Activated CD4-positive, alpha-beta T cell treated with anti-CD3 and anti-CD28 coated beads, Interleukin-2, amount 10 ng/mL, durations not matched to agents 7 days and 5 days (primary cell): ENCODE results near the gene SMG7. TPM values are rescaled to one million over a fixed set of nuclear protein-coding genes. Genes with fewer than 3 reads are reported as not detected.

Experiments used
- CTCF ChIA-PET: fragments of 350-600 bp; sonication (Branson Sonifier 250); formaldehyde crosslinking; loops from one replicate; lab custom pipeline; 2021; ENCODE audit warnings: antibody characterized with exemption; lab: Charles Lee
- POLR2A ChIA-PET: fragments of 350-600 bp; sonication (Branson Sonifier 250); formaldehyde crosslinking; loops from one replicate; lab custom pipeline; 2021; ENCODE audit warnings: antibody characterized with exemption; lab: Charles Lee
- DNase-seq: peaks from one replicate; pipeline ENCODE4 v3.0.0-alpha.2; 2020
- H3K27ac Mint-ChIP-seq: one replicate; pipeline ENCODE4 v1.8.0; 2021; ENCODE audit warnings: mild to moderate bottlenecking, moderate library complexity, mixed read lengths
- H3K27me3 Mint-ChIP-seq: one replicate; pipeline ENCODE4 v1.8.0; 2021; ENCODE audit warnings: mixed read lengths
- H3K36me3 Mint-ChIP-seq: one replicate; pipeline ENCODE4 v1.8.0; 2021; ENCODE audit warnings: low read depth, mixed read lengths
- H3K4me1 Mint-ChIP-seq: one replicate; pipeline ENCODE4 v1.8.0; 2021; ENCODE audit warnings: mixed read lengths
- H3K4me3 Mint-ChIP-seq: one replicate; pipeline ENCODE4 v1.8.0; 2021; ENCODE audit warnings: mild to moderate bottlenecking, moderate library complexity, mixed read lengths
- H3K9me3 Mint-ChIP-seq: one replicate; pipeline ENCODE4 v1.8.0; 2021; ENCODE audit warnings: mixed read lengths
- total RNA-seq, 2 experiments: library from RNA; stranded (reverse); gene quantifications; one replicate each; pipeline ENCODE4 v1.2.3, GENCODE V29; 2021

The SMG7 gene
- total RNA-seq, 2 experiments from 2014 or later: 72.4 to 87.3 TPM

DNA sequence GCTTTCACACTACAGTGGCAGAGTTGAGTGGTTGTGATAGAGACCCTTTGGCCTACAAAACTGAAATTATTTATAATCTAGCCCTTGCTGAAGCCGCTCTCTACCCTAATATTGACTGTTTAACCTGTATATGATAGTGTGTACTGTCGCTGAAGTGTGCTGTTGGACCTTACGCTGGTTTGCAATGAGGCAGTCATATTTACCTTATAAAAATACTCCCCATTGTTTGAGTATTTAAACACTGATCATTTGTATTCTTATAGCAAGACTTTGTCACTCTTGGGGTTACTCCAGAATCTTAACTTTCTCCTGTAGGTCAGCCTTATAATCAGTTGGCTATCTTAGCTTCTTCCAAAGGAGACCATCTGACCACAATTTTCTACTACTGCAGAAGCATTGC, 56.3 kb downstream of the SMG7 start:
- no peak overlapping the region for H3K27ac Mint-ChIP-seq
- DNase-seq: no peak
- CTCF ChIA-PET: no interaction called here
- H3K4me3 Mint-ChIP-seq: no peak overlapping the region
- H3K27me3 Mint-ChIP-seq: no peaks in the 10 kb centered on the region
- H3K9me3 Mint-ChIP-seq: no peaks in the 10 kb centered on the region
- H3K36me3 Mint-ChIP-seq: peaks cover 40% of the 10 kb centered on the region
- peaks cover 2% of the 10 kb centered on the region for H3K4me1 Mint-ChIP-seq
- POLR2A ChIA-PET: no interaction called here

DNA sequence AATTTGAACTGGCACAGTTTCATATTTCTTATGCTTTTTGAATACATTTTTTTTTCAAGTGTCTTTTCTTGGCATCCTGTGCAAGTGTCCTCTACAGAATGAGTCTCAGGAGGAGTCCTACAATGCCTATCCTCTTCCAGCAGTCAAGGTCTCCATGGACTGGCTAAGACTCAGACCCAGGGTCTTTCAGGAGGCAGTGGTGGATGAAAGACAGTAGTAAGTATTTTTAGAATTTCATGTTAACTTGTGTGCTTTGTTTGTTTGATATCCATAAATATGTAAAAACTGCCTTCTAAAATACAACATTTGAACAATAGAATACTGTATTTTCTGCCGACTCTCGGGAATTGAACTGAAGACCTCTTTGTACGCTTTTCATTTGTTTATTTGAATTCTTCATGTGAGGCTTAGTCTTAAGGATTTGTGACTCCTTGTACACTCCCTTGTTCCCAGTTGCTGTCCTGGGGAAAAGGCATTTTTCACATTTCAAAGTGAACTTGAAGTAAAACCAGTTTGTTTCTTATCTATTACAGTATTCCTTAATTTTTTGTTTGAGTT, 61.4 kb downstream of the SMG7 start:
- Mint-ChIP-seq H3K27ac (no peak overlapping the region), H3K4me1 (peaks cover 2% of the 10 kb centered on the region), H3K4me3 (no peak overlapping the region), H3K36me3 (peaks cover 54% of the 10 kb centered on the region), H3K9me3 (no peaks in the 10 kb centered on the region), H3K27me3 (no peaks in the 10 kb centered on the region)
- ChIA-PET CTCF (no interaction called here), POLR2A (interaction anchor here (0.6 kb wide), 1 partner anchor 29 kb away, joined by 3 read pairs; no protein-coding TSS in a partner anchor)
- no peak for DNase-seq

DNA sequence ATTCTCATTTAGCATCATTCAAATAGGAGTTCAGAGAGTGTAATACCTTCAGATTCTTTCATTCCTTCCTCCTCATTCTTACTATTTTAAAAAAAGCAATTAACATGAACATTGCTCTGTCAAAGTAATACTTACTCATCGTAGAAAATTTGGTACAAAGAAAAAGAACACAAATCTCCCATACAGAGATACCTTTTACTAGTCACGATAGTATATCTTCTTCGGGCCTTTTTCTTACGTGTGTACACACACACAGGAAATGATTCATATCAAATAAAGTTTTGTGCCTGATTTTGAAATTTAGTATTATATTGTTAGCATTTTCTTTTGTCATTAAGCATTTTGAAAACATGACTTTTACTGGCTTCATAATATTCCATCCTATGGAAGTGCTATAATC, 65.1 kb downstream of the SMG7 start:
- H3K27ac Mint-ChIP-seq: no peak overlapping the region
- no peak overlapping the region for H3K4me3 Mint-ChIP-seq
- ChIA-PET CTCF (no interaction called here), POLR2A (no interaction called here)
- H3K9me3 Mint-ChIP-seq: no peaks in the 10 kb centered on the region
- H3K4me1 Mint-ChIP-seq: peaks cover 9% of the 10 kb centered on the region
- H3K27me3 Mint-ChIP-seq: no peaks in the 10 kb centered on the region
- H3K36me3 Mint-ChIP-seq: peaks cover 63% of the 10 kb centered on the region
- DNase-seq: no peak

DNA sequence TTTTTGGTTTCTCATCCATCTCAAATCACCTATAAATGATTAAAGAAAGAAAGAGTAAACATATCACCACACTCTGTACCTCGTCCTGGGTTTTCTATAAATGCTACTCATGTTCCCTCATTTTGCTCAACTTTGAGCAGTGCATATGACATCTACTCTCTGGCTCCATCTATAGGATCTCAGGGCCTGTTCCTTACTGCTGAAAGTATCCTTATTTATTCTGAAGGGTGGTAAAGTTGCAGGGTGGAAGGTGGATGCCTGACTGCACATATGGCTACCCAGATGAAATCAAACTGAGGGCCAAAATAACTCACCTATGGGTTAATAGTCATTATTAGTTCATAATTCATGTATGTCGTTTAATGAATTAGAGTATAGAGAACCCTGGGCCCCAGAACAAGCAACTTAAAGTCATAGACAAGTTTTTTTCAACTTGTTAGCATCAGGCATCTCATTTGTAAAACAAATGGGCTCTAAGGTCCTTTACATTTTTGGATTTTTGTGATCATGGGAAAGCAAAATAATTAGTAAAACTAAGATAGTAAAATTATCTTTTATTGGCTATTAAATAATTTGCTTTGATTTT, 71.4 kb downstream of the SMG7 start:
- Mint-ChIP-seq H3K36me3 (peaks cover 69% of the 10 kb centered on the region), H3K4me1 (peaks cover 14% of the 10 kb centered on the region), H3K27me3 (no peaks in the 10 kb centered on the region), H3K27ac (no peak overlapping the region), H3K9me3 (no peaks in the 10 kb centered on the region), H3K4me3 (no peak overlapping the region)
- CTCF ChIA-PET: no interaction called here
- DNase-seq: peak; percentile 45
- POLR2A ChIA-PET: no interaction called here

DNA sequence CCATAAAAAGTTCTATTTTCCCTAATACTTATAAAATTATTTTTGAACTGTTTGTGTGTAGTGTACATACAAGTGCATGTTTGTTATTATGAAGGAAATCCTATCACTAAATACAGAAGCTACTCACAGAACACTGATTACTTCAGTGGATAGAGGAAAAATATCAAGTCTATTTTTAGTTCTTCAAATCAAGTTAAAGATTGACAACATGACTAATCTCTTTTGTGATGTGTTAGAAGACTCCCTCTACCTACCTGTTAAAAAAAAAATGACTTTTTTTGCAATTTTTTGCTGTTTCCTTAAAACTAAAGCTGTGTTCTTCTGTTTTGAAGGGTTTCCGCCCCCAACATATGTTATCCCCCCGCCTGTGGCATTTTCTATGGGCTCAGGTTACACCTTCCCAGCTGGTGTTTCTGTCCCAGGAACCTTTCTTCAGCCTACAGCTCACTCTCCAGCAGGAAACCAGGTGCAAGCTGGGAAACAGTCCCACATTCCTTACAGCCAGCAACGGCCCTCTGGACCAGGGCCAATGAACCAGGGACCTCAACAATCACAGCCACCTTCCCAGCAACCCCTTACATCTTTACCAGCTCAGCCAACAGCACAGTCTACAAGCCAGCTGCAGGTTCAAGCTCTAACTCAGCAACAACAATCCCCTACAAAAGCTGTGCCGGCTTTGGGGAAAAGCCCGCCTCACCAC, 72.4 kb downstream of the SMG7 start:
- Mint-ChIP-seq H3K4me1 (peaks cover 14% of the 10 kb centered on the region), H3K4me3 (no peak overlapping the region), H3K27ac (no peak overlapping the region), H3K27me3 (no peaks in the 10 kb centered on the region), H3K36me3 (peaks cover 67% of the 10 kb centered on the region), H3K9me3 (no peaks in the 10 kb centered on the region)
- POLR2A ChIA-PET: no interaction called here
- DNase-seq: no peak
- CTCF ChIA-PET: interaction anchor here (1.0 kb wide), 2 partner anchors 74 to 140 kb away, joined by 3 read pairs; no protein-coding TSS in a partner anchor

DNA sequence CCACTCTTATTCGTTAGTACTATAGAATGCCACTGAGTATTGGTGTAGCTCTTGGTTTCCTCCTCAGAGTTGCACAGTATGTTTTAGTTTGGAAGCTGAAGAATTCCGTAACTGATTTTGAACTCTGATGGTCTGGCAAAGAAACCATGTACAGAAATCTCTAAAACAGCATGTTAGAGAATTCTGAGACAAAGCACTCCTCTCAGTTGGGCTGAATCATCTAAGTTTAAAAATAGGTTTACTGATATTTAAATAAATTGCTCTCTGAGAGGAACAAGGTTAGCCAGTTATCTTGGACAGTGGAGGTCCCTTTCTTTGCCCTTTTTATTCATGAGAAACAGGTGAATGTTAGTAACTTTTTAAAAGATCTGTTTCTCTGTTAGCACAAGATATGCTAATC, 74.1 kb downstream of the SMG7 start:
- Mint-ChIP-seq H3K27me3 (no peaks in the 10 kb centered on the region), H3K4me1 (peaks cover 14% of the 10 kb centered on the region), H3K36me3 (peaks cover 69% of the 10 kb centered on the region), H3K27ac (no peak overlapping the region), H3K4me3 (no peak overlapping the region), H3K9me3 (no peaks in the 10 kb centered on the region)
- POLR2A ChIA-PET: no interaction called here
- CTCF ChIA-PET: interaction anchor here (1.2 kb wide), 1 partner anchor 77 kb away, joined by 3 read pairs; no protein-coding TSS in a partner anchor
- DNase-seq: no peak

DNA sequence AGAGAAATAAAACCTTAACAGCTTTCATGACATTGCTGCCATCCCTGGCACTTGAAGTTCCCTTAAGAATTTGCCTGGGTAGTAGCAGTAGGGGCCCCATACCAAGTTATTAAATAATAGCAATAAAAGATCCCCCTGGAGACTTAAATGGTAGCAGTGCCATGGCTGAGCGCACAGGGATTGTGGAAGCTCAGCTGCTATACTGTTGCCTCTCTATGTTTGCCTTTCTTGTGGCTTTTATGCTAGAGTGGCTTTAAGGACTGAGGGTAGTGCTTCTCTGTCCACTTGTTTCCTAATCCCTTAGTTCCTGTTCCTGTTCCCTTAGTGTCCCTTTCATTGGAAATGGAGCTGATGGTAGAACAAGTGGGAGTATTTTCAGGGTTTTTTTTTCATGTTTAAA, 75.8 kb downstream of the SMG7 start:
- DNase-seq: no peak
- Mint-ChIP-seq H3K4me3 (no peak overlapping the region), H3K27me3 (no peaks in the 10 kb centered on the region), H3K4me1 (peaks cover 6% of the 10 kb centered on the region), H3K27ac (no peak overlapping the region), H3K9me3 (no peaks in the 10 kb centered on the region), H3K36me3 (peaks cover 67% of the 10 kb centered on the region)
- POLR2A ChIA-PET: no interaction called here
- CTCF ChIA-PET: interaction anchor here (0.8 kb wide), 1 partner anchor 18 kb away, joined by 3 read pairs; no protein-coding TSS in a partner anchor

DNA sequence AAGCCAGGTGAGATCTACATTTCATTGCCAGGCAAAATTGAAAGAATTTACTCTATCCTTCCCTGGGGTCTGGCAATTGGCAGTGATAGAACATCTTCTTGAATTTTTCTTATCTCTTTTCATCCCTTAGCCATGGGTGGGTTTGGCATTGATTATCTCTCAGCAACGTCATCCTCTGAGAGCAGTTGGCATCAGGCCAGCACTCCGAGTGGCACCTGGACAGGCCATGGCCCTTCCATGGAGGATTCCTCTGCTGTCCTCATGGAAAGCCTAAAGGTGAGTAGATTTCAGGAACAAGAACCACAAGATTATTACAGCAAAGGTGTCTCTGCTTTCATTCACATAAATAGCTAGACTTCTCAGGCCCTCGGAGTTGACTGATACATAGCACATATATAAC, 78.6 kb downstream of the SMG7 start:
- H3K9me3 Mint-ChIP-seq: no peaks in the 10 kb centered on the region
- ChIA-PET CTCF (interaction anchor here (2.0 kb wide), 1 partner anchor 82 kb away, joined by 5 read pairs; no protein-coding TSS in a partner anchor), POLR2A (no interaction called here)
- no peak overlapping the region for H3K4me3 Mint-ChIP-seq
- H3K36me3 Mint-ChIP-seq: peaks cover 69% of the 10 kb centered on the region
- H3K27me3 Mint-ChIP-seq: no peaks in the 10 kb centered on the region
- peaks cover 7% of the 10 kb centered on the region for H3K4me1 Mint-ChIP-seq
- no peak overlapping the region for H3K27ac Mint-ChIP-seq
- DNase-seq: no peak

DNA sequence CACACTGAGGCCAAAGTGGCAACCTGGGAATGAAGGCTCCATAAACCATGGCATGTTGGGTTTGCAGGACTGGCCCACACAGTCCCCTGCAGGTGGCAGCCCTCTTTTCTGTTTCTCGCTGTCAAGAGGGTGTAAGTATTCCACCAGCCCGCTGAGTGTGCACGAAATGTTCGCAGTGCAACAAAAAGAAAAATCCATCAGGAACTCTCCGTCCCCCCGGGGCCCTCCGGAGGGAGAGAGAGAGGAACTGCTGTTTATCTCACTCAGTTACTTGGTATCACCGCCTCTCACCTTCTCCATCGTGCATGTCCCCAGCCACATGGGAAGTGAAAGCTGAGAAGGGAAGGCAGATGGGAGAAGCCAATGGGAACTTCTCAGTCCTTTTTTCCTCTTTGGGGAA, 79.6 kb downstream of the SMG7 start:
- no peak for DNase-seq
- Mint-ChIP-seq H3K27me3 (no peaks in the 10 kb centered on the region), H3K36me3 (peaks cover 65% of the 10 kb centered on the region), H3K27ac (no peak overlapping the region), H3K4me1 (peaks cover 7% of the 10 kb centered on the region), H3K4me3 (no peak overlapping the region), H3K9me3 (no peaks in the 10 kb centered on the region)
- ChIA-PET CTCF (no interaction called here), POLR2A (interaction anchor here (0.5 kb wide), 1 partner anchor 79 kb away, joined by 3 read pairs; no protein-coding TSS in a partner anchor)

DNA sequence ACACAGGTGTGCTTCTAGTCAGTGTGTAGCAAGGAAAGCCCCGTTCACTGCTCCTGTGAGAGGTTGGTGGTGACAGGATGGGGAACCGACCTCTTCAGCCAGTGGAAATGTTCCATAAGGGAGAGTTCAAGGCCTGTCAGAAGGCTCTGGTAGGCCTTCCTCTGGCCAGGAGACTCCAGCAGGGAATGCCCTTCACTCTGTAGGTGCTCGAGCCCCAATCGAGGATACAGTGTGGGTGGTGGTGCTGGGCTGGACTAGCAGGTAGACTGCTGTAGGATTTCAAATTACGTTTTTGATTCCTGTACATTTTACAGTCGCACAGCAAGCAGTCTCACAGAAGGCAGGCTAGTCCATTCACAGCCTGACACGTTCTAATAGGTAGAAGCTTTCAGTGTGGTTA, 80.1 kb downstream of the SMG7 start:
- DNase-seq: no peak
- peaks cover 61% of the 10 kb centered on the region for H3K36me3 Mint-ChIP-seq
- H3K9me3 Mint-ChIP-seq: no peaks in the 10 kb centered on the region
- H3K27me3 Mint-ChIP-seq: no peaks in the 10 kb centered on the region
- H3K4me1 Mint-ChIP-seq: peaks cover 7% of the 10 kb centered on the region
- ChIA-PET POLR2A (no interaction called here), CTCF (no interaction called here)
- peak overlapping the region; percentile 2 for H3K27ac Mint-ChIP-seq
- H3K4me3 Mint-ChIP-seq: no peak overlapping the region

DNA sequence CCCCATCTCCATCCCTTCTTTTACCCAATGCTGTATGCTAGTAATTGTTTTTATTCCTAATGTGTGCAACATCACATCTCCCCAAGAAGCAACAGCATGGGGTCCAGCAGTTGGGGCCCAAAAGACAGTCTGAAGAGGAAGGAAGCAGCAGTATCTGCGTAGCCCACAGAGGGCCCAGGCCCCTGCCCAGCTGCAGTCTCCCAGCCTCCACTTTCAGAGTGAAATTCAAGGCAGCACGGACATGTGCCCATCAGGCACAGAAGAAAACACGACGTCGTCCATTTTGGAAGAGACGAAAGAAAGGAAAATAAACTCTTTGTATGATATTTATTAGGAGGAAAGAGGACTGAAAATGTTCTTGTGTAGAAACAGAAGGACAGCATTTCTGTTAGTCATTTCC, 80.6 kb downstream of the SMG7 start:
- no peak overlapping the region for H3K4me3 Mint-ChIP-seq
- DNase-seq: no peak
- no peaks in the 10 kb centered on the region for H3K9me3 Mint-ChIP-seq
- H3K36me3 Mint-ChIP-seq: peaks cover 62% of the 10 kb centered on the region
- H3K27ac Mint-ChIP-seq: peak overlapping the region; percentile 2
- no peaks in the 10 kb centered on the region for H3K27me3 Mint-ChIP-seq
- ChIA-PET POLR2A (no interaction called here), CTCF (no interaction called here)
- peaks cover 7% of the 10 kb centered on the region for H3K4me1 Mint-ChIP-seq

DNA sequence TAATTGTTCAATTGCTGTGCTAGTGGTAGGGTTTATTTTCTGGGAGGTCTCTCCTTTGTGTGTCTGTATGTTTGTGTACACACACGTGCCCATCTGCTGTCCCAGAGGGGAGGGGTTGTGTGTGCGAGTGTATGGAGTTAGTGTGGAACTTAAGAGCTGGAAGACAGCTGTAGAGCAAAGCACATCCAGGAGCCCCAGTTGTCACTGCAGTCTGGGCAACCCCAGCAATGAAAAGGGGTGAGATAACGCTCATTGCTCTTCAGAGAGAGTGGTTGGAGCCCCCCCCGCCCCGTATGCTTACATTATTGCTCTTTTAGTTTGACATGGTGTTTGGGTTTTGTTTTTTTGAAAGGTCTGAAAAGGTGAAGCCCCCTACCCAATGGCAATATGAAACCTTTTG, 81.0 kb downstream of the SMG7 start:
- Mint-ChIP-seq H3K4me3 (no peak overlapping the region), H3K36me3 (peaks cover 60% of the 10 kb centered on the region), H3K27ac (no peak overlapping the region), H3K4me1 (peaks cover 7% of the 10 kb centered on the region), H3K27me3 (no peaks in the 10 kb centered on the region), H3K9me3 (no peaks in the 10 kb centered on the region)
- ChIA-PET CTCF (no interaction called here), POLR2A (no interaction called here)
- no peak for DNase-seq

DNA sequence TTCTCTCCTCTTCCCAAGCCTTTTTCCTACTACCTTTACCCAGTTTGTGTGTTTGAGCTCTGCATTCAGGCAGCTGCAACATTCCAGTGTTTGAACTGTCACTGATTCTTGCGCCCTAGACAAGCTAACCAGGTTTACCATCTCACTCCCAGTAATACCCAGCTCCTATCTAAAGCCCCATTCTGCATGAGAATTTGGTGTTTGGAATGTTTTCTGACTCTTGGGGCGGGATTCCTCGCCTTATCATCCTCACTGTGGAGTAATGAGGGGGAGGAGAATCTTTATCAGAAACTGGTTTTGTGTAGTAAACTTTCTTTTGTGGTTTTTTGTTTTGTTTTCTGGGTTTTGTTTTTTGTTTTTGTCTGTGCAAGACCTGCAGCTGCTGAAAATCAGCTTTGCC, 81.5 kb downstream of the SMG7 start:
- Mint-ChIP-seq H3K27ac (peak overlapping the region; percentile 42), H3K4me1 (peaks cover 8% of the 10 kb centered on the region), H3K4me3 (no peak overlapping the region), H3K36me3 (peaks cover 56% of the 10 kb centered on the region), H3K9me3 (no peaks in the 10 kb centered on the region), H3K27me3 (no peaks in the 10 kb centered on the region)
- DNase-seq: no peak
- CTCF ChIA-PET: interaction anchor here (1.2 kb wide), 1 partner anchor 14 kb away, joined by 3 read pairs; no protein-coding TSS in a partner anchor
- POLR2A ChIA-PET: no interaction called here
